Measurements from ENCODE around the gene CCDC106. TPM values are rescaled to one million over a fixed set of nuclear protein-coding genes. Genes with fewer than 3 reads are reported as not detected.

Gene CCDC106
- total RNA-seq, 1 donor from 2014 or later: 12.2 TPM

GRCh38 chr19:55655648-55656040 lies 7.6 kb downstream of the CCDC106 start:
- no peak for DNase-seq (ENCODE audit: low read depth)
- H3K36me3 ChIP-seq (ENCODE audit: insufficient read depth, low read length): no peaks in the 10 kb centered on the region
- Mint-ChIP-seq H3K4me3 (ENCODE audit: unreplicated experiment) (peak overlapping the region; percentile 96), H3K4me1 (ENCODE audit: low read depth, unreplicated experiment) (peaks cover 26% of the 10 kb centered on the region), H3K36me3 (ENCODE audit: low read depth, unreplicated experiment) (peaks cover 14% of the 10 kb centered on the region), H3K27me3 (ENCODE audit: low read depth, unreplicated experiment) (no peaks in the 10 kb centered on the region), H3K27ac (ENCODE audit: unreplicated experiment) (peak overlapping the region; percentile 93), H3K9me3 (ENCODE audit: unreplicated experiment) (no peaks in the 10 kb centered on the region)
- H2AFZ ChIP-seq (ENCODE audit: low read depth, low read length): peak overlapping the region; percentile 68
- peak overlapping the region; percentile 99 for H3K27ac ChIP-seq (ENCODE audit: low read depth, low read length)
- TF ChIP-seq, protein P1, sequence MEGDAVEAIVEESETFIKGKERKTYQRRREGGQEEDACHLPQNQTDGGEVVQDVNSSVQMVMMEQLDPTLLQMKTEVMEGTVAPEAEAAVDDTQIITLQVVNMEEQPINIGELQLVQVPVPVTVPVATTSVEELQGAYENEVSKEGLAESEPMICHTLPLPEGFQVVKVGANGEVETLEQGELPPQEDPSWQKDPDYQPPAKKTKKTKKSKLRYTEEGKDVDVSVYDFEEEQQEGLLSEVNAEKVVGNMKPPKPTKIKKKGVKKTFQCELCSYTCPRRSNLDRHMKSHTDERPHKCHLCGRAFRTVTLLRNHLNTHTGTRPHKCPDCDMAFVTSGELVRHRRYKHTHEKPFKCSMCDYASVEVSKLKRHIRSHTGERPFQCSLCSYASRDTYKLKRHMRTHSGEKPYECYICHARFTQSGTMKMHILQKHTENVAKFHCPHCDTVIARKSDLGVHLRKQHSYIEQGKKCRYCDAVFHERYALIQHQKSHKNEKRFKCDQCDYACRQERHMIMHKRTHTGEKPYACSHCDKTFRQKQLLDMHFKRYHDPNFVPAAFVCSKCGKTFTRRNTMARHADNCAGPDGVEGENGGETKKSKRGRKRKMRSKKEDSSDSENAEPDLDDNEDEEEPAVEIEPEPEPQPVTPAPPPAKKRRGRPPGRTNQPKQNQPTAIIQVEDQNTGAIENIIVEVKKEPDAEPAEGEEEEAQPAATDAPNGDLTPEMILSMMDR (IDR thresholded peaks at IDR 0.05; ENCODE audit: insufficient read depth, low read depth, low read length): no peak
- no peak for TF ChIP-seq EZH2 (IDR thresholded peaks at IDR 0.05; ENCODE audit: insufficient read depth, low read length)
- peaks cover 26% of the 10 kb centered on the region for H3K4me1 ChIP-seq (ENCODE audit: insufficient read depth, low read length)
- peak overlapping the region; percentile 94 for H3K4me3 ChIP-seq (ENCODE audit: insufficient read depth, low read depth, low read length)
- H4K20me1 ChIP-seq (ENCODE audit: insufficient read depth, low read length): peaks cover 53% of the 10 kb centered on the region
- H3K9ac ChIP-seq (ENCODE audit: low read length): peak overlapping the region; percentile 99
- FAIRE-seq: no peak
- peaks cover 58% of the 10 kb centered on the region for H3K79me2 ChIP-seq (ENCODE audit: insufficient read depth, low read length)
- H3K9me3 ChIP-seq (ENCODE audit: insufficient read depth, low read depth, low read length): no peaks in the 10 kb centered on the region
- no peaks in the 10 kb centered on the region for H3K27me3 ChIP-seq (ENCODE audit: insufficient read depth, low read length)
- peak overlapping the region; percentile 97 for H3K4me2 ChIP-seq (ENCODE audit: low read length)

DNA sequence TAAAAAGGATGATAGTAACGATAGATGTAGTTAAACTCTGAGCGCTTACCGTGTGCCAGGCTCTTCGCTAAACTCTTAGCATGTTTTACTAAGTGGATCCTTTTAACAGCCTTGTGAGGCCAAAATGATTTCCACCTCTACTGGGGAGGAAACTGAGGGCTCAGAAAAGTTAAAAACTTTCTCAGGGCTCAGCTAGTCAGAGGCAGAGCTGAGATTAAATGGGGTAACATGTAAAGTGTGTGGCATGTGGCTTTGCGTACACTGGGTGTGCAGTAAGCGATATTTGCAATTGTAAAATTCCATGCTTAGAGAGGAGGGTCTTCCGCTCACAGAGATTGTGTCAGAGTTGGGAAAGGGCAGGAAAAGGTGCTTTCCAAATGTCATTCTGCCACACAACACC lies 8.5 kb downstream of the CCDC106 start:
- Histone ChIP-seq H3K27ac (ENCODE audit: low read depth, low read length) (peak overlapping the region; percentile 99), H3K9ac (ENCODE audit: low read length) (peak overlapping the region; percentile 99), H3K4me1 (ENCODE audit: insufficient read depth, low read length) (peaks cover 26% of the 10 kb centered on the region), H3K27me3 (ENCODE audit: insufficient read depth, low read length) (no peaks in the 10 kb centered on the region), H3K36me3 (ENCODE audit: insufficient read depth, low read length) (no peaks in the 10 kb centered on the region), H4K20me1 (ENCODE audit: insufficient read depth, low read length) (peaks cover 62% of the 10 kb centered on the region), H2AFZ (ENCODE audit: low read depth, low read length) (no peak overlapping the region), H3K9me3 (ENCODE audit: insufficient read depth, low read depth, low read length) (no peaks in the 10 kb centered on the region), H3K4me2 (ENCODE audit: low read length) (peak overlapping the region; percentile 97), H3K4me3 (ENCODE audit: insufficient read depth, low read depth, low read length) (peak overlapping the region; percentile 94), H3K79me2 (ENCODE audit: insufficient read depth, low read length) (peaks cover 67% of the 10 kb centered on the region)
- DNase-seq (ENCODE audit: low read depth): no peak
- TF ChIP-seq, protein P1 (IDR thresholded peaks at IDR 0.05; ENCODE audit: insufficient read depth, low read depth, low read length): no peak
- no peak for TF ChIP-seq EZH2 (IDR thresholded peaks at IDR 0.05; ENCODE audit: insufficient read depth, low read length)
- H3K4me3 Mint-ChIP-seq (ENCODE audit: unreplicated experiment): peak overlapping the region; percentile 96
- H3K36me3 Mint-ChIP-seq (ENCODE audit: low read depth, unreplicated experiment): peaks cover 10% of the 10 kb centered on the region
- H3K27me3 Mint-ChIP-seq (ENCODE audit: low read depth, unreplicated experiment): no peaks in the 10 kb centered on the region
- no peak for FAIRE-seq
- peaks cover 26% of the 10 kb centered on the region for H3K4me1 Mint-ChIP-seq (ENCODE audit: low read depth, unreplicated experiment)
- peak overlapping the region; percentile 93 for H3K27ac Mint-ChIP-seq (ENCODE audit: unreplicated experiment)
- no peaks in the 10 kb centered on the region for H3K9me3 Mint-ChIP-seq (ENCODE audit: unreplicated experiment)

DNA sequence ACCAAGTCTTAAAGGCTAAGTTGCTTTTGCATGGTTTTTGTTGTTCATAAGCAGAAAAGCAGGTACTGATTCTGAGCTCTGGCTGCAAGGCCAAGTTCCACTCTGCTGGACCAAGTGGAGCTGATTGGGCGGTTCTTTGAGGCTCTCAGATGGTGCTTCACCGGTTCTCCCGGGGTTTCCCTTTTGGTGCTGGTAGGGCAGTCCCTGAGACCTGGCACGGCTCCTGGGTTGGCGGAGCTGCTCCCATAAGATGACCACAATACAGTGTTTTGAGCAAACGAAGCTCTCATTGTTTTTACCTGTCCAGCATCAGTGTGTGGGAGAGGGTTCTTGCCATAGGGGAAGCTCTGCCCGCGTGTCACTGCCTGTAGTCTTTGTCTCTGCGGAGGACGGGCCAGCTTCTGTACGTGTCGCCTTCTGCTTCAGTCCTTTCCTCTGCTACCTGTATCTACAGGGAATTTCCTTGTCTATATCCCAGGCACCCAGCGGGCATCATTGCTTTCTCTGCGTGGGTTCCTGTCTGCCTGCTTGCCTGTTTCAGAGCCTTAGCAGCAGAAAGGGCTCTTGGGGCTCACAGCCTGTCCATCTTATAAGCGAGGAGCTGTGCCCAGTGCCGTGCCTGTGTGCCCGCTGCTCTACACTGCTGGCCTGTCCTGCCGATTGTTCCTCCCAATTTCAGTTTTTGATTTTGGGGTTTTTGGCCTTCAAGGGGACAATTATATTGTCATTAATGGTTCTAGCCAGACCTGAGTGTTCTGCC lies 9.2 kb downstream of the CCDC106 start:
- FAIRE-seq (no peak), DNase-seq (ENCODE audit: low read depth) (no peak)
- Histone ChIP-seq H4K20me1 (ENCODE audit: insufficient read depth, low read length) (peaks cover 68% of the 10 kb centered on the region), H3K4me3 (ENCODE audit: insufficient read depth, low read depth, low read length) (peak overlapping the region; percentile 94), H2AFZ (ENCODE audit: low read depth, low read length) (no peak overlapping the region), H3K79me2 (ENCODE audit: insufficient read depth, low read length) (peaks cover 74% of the 10 kb centered on the region), H3K36me3 (ENCODE audit: insufficient read depth, low read length) (no peaks in the 10 kb centered on the region), H3K4me1 (ENCODE audit: insufficient read depth, low read length) (peaks cover 26% of the 10 kb centered on the region), H3K4me2 (ENCODE audit: low read length) (peak overlapping the region; percentile 97), H3K27ac (ENCODE audit: low read depth, low read length) (no peak overlapping the region), H3K9ac (ENCODE audit: low read length) (peak overlapping the region; percentile 99), H3K9me3 (ENCODE audit: insufficient read depth, low read depth, low read length) (no peaks in the 10 kb centered on the region), H3K27me3 (ENCODE audit: insufficient read depth, low read length) (no peaks in the 10 kb centered on the region)
- peaks cover 26% of the 10 kb centered on the region for H3K4me1 Mint-ChIP-seq (ENCODE audit: low read depth, unreplicated experiment)
- no peaks in the 10 kb centered on the region for H3K27me3 Mint-ChIP-seq (ENCODE audit: low read depth, unreplicated experiment)
- peaks cover 6% of the 10 kb centered on the region for H3K36me3 Mint-ChIP-seq (ENCODE audit: low read depth, unreplicated experiment)
- no peaks in the 10 kb centered on the region for H3K9me3 Mint-ChIP-seq (ENCODE audit: unreplicated experiment)
- peak overlapping the region; percentile 96 for H3K4me3 Mint-ChIP-seq (ENCODE audit: unreplicated experiment)
- TF ChIP-seq, protein P1 (IDR thresholded peaks at IDR 0.05; ENCODE audit: insufficient read depth, low read depth, low read length): no peak
- TF ChIP-seq EZH2 (IDR thresholded peaks at IDR 0.05; ENCODE audit: insufficient read depth, low read length): no peak
- H3K27ac Mint-ChIP-seq (ENCODE audit: unreplicated experiment): peak overlapping the region; percentile 8
